GM18502 (cell line): ENCODE results near the gene ZP1.

Experiments used
- ATAC-seq: cut with Tn5 transposase; IDR thresholded peaks from one replicate; pipeline ENCODE4 v1.9.1; 2021; ENCODE audit warnings: mild to moderate bottlenecking; ENCODE audit not compliant: unreplicated experiment, poor library complexity

ZP1 gene

DNA sequence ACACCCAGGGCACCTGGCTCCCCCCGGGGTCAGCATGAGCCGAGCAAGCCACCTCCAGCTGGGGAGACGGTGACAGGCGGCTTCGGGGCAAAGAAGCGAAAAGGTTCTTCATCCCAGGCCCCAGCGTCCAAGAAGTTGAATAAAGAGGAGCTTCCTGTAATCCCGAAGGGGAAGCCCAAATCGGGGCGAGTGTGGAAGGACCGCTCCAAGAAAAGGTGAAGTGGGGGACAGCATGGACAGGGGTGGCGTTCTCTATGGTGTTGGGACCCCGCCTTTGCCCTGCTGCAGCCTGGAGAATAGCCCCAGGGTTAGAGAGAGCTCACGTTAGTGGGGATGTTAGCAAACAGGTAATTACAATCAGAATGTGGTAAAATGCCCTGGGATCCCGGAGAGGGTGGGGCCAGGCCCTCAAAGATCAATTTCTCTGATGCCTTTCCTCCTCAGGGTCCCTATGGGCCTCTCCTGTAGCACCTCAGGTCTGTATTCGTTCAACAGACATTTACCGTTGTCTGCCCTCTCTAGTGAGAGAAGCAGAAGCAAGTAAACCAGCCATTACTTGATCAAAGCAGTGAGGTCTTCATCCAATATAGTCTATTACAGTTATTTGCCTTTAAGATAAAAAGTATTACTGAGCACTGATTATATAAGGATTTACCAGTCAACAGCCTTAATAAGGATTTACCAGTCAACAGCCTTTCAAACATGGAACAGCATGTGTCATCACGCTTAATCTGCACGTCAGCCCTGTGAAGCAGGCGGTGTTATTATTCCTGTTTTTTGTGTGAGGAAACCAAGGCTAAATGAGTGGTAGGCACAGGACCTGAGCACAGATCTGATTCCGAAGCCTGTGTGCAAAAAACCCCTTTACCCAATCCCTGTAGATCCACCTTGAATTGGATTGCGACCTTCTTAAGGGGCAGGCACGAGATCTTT, 24.4 kb upstream of the ZP1 start:
- ATAC-seq = no peak

DNA sequence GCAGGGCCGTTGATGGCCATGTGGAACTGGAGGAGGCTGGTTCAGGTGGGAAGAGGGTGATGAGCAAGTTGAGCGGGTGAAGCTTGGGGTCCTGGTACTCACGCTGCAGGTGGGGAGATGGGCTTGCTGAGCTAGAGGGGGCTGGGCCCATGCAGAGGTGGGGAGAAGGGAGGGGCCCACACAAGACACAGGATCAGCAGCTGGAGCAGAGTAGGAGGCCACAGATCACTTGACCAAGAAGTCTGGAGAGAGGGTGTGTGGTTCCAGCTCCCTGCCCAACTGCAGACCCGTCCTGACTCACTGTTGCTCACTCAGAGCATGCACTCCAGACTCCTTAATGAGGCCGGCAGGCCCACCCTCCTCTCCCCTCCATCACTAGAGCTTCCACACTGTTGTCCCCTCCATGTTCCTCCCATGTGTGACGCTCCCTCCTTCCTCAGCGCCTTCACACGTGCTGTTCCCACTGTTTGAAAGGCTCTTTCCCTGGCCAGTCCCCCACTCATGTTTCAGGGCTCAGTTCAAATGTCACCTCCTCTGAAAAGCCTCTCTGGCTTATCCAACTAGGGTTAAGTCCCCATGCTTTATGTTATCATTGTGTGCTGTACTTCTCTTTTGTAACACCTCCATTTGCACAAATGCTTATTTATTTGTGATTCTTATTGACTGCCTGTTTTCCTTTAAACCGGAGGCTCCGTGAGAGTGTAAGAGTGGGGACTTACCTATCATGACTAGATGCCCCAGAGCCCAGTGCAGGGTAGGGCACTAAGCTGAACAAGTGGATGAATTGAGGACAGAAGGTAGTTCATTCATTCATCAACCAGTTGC, 23.1 kb upstream of the ZP1 start:
- ATAC-seq = no peak

DNA sequence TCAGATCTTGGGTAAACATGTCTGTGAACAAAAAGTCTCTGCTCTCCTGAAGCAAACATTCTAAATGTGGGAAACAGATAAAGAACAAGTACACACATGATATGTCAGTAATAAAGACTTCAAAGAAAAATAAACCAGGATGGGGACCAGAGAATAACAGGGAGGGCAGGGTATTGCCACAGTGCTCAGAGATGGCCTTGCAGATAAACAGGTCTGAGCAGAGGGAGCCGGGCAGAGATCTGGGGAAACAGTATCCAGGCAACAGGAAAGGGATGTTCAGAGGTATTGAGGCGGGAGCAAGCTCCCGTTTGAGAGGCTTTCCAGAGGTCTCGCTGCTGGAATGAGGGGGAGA, 22.5 kb upstream of the ZP1 start:
- ATAC-seq = no peak

DNA sequence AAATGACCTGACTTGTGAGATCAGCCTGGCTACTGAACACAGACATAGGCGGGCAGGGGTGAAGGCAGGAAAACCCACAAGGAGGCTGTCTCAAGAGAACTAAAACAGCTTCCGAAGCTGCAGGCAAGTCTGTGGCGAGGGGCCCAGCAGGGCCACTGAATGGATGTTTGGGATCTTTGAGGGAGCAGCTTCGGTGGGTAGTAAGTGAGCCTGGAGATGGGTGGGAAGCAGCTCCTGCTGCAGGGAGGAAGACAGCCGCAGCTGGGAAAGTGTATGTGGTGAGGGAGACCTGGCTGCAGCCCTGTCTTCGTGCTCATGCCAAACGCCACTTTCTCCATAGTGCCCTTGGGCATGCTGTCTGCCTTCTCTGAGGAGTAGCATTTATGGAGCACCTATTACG, 22.0 kb upstream of the ZP1 start:
- ATAC-seq = no peak

DNA sequence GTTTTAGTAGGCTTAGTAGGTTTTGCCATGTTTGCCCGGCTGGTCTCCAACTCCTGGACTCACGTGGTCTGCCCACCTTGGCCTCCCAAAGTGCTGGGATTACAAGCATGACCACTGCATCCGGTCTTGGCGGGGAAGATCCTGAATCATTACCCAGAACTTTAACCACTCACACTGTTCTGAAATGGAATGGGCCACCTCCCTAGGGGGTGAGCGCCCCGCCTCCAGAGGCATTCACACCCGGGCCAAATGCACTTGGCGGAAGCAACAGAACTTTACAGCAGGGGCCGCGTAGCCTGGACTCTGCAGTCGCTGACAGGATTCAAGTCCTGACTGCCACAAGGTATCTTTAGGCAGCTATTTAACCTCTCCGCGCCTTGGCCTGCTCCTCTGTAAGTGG, 20.1 kb upstream of the ZP1 start:
- ATAC-seq = no peak

DNA sequence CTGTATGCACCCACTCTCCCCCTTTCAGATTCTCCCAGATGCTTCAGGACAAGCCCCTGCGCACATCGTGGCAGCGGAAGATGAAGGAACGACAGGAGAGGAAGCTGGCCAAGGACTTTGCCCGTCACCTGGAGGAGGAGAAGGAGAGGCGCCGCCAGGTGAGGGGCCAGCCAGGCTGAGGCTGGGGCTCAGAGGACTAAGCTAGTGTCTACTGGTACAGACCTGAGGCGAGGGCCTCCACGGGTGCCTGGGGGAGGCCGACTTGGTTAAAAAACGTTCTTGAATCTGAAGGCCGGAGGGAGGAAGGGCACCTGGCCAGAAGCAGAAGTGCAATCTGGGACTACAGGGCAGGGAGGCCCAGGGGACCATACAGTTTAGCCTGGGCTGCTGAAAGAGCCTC, 19.4 kb upstream of the ZP1 start:
- ATAC-seq = no peak

DNA sequence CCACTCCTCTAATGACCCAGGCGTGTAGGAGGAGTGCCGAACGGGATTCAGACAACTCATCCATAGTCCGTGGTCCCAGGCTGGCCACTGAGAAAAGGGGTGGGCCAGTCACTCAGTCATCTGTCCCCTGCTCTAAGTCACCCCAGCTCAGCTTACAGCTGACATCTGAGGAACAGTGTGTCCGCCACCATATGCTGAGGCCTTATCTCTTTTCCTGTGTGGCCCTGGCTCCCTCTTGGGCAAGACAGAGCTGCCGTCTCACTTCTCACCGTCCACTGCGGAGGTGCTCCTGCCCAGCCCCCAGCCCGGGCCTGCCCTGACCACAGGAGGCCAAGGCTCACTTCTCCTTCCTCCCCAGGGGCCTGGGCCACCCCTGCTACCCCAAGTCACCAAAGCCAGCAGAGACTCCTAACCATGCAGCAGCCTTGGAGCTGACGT, 18.6 kb upstream of the ZP1 start:
- ATAC-seq = no peak

DNA sequence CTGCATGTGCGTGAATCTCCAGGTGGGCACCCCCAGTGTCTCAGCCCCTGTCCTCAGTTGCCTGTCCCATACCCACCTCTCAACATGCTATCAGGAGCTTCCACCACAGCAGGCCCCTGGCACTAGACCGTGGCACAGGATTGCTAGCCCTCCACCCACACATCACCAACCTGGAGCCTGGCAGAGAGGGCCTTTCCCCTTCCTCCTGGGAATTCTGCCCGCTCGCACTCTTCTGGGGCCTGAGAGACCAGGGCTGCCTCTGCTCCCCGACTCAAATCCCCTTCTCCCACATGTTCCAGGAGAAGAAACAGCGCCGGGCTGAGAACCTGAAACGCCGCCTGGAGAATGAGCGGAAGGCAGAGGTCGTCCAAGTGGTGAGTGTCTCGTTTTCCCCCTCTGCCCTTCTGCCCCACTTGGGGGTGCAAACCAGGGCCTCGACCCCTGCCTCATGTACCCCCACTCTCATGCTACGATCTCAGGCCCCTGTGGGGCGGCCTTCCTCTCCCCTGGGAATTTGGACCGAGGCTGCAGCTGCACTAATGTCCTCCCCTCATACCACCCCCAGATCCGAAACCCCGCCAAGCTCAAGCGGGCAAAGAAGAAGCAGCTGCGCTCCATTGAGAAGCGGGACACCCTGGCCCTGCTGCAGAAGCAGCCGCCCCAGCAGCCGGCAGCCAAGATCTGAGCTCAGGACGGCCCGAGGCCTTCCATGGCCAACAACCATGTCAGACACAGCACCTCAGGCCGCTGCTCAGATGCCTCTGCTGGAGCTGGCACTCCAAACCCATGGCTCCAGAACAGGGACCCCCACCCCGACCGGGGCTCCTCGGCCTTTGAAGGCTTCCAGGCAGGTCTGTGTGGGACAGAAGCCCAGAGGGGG, 17.5 kb upstream of the ZP1 start:
- ATAC-seq = no peak

DNA sequence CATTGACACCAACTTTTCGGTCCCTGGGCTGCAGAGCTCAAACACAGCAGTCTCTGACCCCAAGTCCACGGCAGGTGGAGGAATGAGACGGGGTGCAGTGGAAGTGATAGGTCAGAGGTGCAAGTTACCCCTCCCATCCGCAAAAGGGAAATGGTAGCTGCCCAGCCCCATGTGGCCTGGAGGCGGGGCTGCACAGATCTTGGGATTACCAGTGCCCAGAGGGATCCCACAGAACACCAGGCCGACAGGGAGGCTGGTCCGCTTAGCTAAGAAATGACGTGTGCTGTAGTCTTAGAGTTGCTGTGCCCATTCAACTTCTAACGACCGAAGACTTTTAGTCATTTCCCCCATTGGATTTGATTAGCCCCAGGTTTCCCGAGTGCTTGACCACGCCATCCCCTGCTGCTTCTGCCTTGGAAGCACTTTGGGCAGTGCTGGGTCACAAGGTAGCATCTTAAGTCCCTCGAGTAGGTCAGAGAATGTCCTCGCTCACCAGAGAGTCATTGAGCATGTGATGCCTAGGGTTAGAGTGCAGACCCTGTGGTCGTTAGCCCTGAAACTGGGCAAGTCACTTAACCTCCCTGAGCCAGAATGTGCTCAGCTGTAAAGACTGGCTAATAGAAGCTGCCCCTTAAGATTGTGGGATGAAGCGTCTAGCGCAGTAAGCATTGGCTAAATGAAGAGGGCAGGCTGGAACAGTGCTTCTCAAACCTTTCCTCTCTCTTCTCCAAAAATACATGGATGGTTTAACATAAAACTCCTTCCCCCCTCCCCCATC, 15.8 kb upstream of the ZP1 start:
- ATAC-seq = no peak

DNA sequence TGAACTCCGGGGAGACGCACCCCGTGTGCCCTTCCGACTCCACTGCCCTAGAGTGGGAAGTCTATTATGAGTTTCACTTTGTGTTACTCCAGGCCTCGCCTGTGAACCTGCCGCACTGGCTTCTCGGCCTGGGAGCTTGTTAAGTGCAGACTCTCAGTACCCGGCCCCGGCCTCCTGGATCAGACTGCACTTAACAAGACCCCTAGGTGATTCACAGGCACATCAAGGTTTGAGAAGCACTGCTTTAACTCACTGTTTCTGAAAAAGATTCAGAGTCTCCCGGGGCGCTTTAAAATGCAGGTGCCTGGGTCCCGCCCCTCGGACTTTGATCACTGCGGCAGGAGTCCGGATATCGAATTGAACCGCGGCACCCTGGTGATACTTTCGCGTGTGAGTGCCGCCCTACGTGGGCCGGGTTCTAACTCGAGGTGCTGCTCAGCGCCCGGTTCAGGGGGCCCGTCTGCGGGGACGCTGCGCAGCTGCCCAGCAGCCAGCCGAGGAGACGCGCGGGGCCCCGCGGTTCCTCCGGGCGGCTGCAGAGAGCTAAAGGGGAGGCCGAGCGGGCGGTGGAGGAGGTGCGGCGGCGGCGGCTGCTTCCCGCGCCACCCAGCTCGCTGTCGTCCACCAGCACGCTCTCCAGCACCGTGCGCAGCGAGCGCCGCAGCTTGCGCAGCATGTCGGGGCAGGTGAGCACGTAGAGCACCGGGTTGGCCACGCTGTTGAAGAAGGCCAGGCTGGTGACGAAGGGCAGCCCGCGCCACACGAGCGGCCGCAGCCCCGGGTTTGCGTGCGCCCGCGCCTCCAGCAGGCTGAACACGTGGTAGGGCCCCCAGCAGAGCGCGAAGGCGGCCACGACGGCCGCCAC, 15.0 kb upstream of the ZP1 start:
- no peak for ATAC-seq

DNA sequence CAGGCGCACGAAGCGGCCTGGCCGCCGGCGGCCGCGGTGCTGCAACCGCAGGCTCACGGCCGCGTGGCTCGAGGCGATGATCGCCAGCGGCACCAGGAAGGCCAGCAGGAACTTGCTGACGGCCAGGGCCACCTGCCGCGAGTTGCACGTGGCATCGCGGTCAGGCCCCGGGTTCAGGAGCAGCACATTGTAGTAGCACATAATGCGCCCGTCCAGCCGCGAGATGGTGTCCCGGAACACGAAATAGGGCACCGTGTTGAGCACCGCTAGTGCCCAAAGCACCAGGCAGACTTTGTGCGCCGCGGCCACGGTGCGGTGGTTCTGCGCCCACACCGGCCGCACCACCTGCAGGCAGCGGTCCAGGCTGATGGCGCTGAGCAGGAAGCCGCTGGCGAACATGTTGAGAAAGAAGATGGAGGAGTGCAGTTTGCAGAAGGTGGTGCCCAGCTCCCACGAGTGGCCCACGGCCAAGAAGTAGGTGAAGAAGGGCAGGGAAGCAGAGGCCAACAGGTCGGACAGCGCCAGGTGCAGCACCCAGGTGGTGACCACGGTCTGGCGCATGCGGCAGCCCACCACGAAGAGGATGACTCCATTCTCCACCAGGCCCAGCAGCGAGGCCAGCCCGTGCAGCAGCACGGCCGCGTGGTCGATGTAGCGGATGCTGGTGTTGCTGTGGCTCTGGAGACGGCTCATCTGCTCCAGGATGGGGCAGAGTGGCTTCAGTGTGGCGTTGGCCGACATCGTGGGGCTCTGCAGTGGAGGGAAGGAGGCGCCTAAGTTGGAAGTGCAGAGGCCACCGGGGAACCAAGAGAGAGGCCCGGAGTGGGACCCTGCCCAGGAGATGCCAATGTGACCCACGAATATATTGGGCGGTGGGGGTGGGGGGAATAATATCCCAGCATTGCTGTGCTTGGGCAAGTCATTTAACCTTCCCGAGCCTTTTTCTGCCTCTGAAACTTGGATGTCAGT, 14.1 kb upstream of the ZP1 start:
- ATAC-seq = no peak

DNA sequence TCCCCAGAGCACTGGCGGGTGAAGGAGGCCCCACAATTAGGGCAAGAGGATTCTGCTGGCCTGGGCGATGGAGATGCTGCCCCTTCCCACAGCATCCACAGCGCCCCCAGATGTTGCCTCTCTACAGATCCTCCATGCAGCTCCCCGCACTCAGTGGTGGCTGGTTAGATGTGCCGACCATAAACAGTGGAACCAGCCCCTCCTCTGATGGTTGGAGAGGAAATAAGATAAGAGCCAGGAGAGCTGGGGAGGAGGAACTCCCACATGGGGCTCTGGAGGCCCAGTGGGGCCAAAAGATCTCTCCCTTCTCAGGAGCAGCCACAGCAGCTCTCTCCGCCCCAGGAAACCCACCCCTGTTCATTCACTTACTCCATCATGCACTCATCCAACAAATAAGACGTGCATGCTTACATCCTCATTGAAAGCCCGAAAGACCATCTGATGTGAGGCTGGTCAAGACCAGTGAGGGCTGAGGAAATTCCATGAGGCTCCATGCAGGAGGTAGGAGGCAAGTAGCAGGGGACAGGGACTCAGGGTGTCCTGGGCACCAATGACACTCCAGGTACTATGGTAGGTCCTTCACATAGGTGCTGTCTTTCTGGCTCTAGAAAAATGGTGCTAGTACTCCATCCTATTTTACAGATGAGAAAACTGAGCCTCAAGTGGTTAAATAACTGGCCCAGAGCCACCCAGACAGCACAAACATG, 13.0 kb upstream of the ZP1 start:
- ATAC-seq = no peak

DNA sequence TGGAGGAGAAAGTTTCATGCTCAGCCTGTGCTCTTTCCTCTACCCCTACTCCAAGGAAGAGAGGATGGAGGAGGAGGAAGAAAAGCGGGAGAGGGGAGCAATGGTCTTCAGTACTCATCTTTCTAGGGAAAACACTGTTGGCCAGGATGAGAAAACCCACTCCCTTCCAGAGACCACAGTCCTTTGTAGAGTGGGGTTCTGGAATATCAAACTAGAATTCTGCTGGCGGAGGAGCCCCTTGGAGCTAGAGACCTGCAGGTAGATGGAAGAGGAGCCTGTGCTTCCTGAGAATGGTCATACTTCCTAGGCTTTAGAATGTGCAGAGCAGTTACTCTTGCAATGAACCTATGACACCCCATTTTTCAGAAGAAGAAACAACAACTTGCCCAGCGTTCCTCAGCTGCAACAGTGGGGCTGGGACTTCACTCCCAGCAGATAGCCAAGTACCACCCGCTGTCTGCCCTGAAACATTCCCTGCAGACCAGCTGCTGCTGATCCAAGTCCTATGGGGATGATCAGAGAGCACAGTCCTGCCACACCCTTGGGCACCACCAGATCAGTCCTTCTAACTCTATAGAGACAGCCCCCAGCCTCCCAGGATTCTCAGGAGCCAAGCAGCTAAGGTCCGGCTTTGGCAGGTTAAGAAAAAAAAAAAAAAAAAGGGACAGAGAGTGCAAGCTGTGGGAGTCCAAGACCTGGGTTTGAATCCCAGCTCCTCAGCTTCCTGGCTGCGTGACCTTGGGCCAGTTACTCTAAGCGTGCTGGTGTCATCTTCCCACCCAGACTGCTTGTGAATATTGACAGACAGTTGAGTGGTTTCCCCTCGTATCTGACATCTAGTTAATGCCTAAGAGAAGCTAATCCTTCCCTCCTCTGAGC, 12.3 kb upstream of the ZP1 start:
- ATAC-seq = no peak

DNA sequence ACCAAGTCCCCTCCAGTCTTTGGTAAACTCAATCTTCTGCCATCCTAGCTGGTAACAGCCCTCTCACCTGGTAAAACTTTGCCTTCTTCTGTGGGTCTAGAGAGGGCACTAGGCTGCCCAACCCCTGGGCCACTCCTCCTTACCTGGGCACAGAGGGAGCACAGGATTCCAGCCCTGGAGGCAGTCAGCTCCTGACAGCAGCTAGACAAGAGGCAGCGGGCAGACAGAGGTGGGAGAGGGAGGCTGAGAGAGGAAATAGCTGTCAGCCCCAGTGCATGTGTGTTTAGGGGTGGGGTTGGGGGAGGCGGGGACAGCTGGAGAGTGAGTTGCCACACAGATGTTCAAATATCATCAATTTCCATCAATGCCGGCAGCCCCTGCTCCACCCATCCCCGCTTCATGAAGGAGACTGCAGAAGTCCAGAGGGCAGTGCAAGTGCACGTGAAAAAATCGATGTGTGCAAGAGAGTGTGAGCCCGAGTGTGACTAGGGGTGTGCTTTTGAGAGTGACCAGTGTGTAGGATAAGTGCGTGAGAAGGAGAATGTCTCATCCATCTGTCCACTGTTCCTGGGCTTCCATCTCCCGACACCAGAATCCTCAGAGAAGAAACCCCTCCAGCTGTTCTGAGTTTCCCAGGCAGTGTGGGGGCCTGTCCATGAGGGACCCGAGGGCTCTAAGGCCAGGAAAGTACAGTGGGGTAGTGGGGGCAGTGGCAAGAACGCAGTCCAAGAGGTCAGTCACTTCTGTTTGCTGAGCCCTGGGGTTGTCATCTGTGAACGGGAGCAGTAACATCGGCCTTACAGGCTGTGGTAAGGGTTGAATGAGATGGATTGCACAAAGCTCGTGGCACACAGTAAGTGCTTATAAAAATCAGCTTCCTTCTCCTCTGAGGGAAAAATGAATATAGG, 11.4 kb upstream of the ZP1 start, which contains the start of gene PTGDR2:
PTGDR2 (minus strand) TSS at position 225 of the 908 bp plus-strand sequence. CDS start 2,228 bp downstream, outside the sequence.
- no peak for ATAC-seq
